HG03108 (cell line): Measurements from ENCODE around the gene IPCEF1.

ENCODE experiments used
- ATAC-seq: cut with Tn5 transposase; IDR thresholded peaks from one replicate; pipeline ENCODE4 v1.9.1; 2021; ENCODE audit warnings: moderate library complexity; ENCODE audit not compliant: unreplicated experiment

Gene IPCEF1

GRCh38 chr6:154297721-154298120, 58.9 kb downstream of the IPCEF1 start:
- no peak for ATAC-seq

- no peak for ATAC-seq
Observed at GRCh38 chr6:154297210-154297609, 59.4 kb downstream of the IPCEF1 start.

DNA sequence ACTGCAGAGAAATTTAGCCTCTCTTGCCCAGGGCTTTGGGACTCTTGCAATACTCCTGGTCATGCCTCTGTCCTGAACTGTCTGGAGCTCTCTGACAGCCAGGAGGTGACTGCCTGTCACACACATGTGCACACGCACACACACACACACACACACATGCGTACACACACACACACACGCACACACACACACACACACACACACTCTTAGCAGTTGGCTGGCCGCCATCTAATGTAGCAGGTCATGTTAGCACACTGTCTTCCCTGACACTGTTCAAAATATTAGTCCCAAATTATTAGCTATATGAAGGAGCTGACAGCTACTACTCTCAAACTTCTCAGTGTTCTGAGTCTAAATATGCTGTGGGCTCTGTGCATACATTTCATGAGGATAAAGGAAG, 60.9 kb downstream of the IPCEF1 start:
- ATAC-seq = no peak

DNA sequence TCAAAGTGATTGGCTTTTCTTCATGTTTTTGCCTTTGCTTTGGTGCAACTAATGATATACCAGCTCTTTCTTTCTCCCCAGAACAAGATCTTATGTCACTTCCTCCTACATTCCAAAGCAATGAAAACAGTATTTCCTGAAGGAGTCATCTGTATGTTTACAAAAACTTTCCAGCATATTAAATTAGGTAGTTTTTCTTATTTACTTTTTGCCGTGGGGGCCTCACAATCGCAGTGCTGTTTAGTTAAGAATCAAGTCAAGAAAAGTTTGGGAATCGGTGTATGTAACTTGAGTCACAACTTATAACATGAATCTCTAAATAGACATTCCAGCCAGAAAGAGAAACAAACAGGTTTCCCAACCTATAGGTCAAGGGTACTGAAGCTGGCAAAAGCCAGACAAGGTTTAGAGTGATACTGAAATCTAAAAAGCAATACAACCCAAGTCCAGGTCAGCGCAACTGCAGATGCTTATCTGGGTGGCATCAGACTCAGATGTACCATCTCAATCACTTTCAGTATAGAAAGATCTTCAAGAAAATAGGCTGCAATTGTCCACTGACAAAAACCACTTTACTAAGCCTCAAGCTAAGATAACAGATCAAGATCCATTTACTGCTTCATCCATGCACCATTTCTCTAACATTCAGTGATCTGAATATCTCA, 63.6 kb downstream of the IPCEF1 start:
- no peak for ATAC-seq

GRCh38 chr6:154292066-154292465, 64.5 kb downstream of the IPCEF1 start:
- ATAC-seq = no peak

DNA sequence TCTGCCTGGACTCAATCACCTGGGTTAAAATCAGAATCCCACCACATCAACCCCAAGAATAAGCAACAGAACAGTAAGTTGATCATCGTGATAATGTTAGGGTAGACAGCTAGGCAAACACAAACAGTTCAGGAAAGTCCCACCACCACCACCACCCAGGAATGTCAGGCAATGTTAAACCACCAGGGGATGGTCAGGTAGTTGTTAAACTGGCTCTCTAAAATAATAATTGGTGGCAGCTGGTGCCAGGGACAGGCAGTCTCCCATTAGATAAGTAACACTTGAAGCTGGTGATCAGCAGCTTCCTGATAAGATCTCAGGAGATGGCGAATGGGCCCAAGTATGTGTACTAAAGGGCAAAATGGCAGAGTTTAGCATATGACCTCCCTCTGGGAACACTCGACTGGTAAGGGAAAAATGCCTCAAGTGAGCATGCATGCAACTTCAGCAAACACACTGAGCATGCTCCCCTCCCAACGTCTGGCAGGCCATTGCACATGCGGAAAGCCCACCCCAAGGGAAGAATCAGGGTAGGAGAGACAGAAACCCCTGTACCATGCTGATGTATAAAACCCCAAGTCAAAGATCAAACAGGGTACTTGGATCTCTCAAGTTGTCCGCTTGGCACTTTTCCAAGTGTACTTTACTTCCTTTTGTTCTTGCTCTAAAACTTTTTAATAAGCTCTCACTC, 66.6 kb downstream of the IPCEF1 start:
- no peak for ATAC-seq

- no peak for ATAC-seq
Observed at GRCh38 chr6:154285826-154286225, 70.8 kb downstream of the IPCEF1 start.

DNA sequence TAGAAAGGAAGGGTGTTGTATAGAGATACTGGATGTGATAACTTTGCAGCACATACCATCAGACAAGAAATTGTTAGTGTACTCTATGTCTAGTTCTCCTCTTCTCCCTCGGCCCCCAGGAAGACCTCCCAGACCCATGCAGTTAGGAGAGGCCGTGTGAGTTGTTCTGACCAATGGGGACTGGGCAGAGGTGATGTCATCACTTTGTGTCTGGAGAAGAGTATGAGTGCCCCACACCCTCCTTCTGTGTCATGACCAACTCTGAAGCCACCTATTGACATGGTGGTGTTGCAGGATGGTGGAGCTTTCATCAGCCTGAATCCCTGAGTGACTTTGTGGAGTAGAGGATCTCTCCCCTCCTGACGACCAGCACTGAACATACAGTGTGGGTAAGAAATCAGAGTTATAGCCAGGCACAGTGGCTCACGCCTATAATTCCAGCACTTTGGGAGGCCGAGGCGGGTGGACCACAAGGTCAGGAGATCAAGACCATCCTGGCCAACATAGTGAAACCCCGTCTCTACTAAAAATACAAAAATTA, 72.2 kb downstream of the IPCEF1 start:
- no peak for ATAC-seq

DNA sequence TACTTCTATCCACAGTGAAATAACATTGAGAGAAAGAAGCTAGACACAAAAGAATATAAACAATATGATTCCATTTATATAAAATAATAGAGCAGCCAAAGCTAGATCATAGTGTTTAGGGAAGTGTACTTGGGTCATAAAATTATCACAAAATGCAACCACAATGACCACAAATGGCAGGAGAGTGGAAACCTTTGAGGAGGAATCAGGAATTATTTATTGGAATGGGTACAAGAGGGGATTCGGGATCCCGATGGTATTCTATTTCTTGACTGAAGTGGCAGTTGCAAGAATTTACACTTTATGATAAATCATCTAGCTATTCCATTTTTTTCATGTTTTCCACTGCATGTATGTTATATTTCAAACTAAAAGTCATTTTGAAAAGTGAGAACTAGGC, 76.1 kb downstream of the IPCEF1 start:
- ATAC-seq = no peak

DNA sequence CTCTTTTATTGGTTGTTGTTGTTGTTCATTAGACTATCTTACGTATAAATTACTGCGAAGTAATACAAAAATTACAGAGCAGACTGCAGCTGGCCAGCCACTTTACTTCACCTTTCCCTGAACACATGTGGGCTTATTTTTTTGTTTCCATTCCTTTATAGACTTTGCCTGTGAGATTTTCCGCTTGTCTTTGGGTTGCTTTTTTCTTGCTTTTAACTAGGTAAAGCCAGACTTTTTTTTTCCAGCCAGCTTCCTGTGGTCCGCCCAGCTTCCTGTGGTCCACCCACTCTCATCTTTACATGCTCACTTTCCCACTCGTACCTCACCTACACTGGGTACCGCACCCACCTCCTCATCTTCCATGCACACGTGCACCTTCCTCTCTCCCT, 79.0 kb downstream of the IPCEF1 start:
- no peak for ATAC-seq

- peak; percentile 67 for ATAC-seq
Observed at GRCh38 chr6:154276810-154277628, 79.6 kb downstream of the IPCEF1 start.

DNA sequence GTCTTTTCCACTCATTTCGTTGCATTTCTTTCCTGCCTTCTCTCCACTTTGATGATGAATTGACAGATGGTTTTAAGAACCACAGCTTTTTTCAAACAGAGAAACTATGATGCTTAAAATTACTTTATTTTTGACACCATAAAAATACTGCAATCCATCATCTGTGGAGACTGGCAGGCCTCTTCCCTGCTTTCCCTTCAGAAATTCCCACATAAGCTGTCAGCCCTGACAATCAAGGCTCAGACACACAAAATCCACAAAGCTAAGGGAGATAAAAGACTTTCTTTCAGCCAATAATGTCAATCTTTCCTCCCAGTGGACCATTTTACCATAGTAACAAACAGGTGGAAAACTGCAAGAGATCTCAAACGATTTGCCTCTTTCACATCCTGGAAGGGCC, 82.4 kb downstream of the IPCEF1 start:
- no peak for ATAC-seq

- ATAC-seq = no peak
Observed at GRCh38 chr6:154268486-154268885, 88.1 kb downstream of the IPCEF1 start.

DNA sequence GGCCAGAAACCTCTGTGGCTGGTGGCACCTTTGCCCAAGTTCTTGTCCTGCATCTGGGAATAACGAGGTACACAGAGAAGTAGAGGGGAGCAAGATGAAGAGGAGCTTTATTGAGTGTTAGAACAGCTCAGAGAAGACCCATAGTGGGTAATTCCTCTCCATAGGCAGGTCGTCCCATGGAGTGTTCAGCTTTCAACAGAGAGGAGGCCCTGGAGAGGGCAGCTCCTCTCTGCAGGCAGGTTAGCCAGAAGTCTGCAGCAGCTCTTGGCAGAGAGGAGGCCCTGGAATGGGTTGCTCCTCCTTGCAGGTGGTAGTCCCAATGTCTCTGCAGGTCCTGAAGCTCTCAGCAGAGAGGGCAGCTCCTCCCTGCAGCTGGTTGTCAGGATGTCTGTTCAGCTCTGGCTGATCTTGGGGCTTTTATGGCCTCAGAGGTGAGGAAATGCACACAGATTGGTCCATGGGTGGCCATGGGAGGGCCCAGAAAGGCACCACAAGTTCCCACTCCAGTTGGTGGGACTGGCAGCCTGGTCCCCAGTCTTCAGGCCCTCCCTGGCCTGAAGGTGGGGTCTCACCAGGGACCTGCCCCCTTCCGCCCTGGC, 89.0 kb downstream of the IPCEF1 start:
- no peak for ATAC-seq

- ATAC-seq = peak; percentile 49
Observed at GRCh38 chr6:154266560-154267099, 90.0 kb downstream of the IPCEF1 start.

DNA sequence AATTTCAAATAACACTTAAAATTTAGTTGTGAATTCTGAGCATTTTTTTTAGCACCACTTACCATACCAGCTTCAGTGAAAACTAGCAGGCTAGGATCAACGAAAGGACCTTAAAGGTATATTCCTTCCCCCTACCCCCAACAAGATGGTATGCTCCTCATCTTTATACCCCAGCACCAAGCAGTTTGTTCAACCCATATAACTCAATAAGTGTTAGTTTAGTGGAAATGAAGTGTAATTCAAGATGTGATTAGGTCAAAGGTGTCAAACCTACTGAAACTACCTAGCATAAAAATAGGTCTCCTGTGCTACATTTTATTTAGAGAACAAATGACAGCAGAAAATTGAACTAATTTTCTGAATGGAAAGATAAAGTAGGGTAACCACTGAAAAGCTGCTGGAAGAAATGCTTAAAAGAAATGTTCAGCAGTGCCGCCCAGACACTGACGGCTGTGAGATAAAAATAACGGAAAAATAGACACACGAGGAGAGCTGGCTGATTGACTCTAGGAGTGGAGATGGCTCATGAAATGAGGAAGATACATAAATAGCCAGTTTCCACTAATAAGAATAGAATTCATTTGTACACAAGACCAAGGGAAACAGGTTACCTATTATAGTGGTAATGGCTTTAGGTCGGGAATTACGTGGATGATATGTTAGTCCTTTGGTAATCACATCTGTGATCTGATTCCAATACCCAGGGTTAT, 94.8 kb downstream of the IPCEF1 start:
- peak; percentile 28 for ATAC-seq

DNA sequence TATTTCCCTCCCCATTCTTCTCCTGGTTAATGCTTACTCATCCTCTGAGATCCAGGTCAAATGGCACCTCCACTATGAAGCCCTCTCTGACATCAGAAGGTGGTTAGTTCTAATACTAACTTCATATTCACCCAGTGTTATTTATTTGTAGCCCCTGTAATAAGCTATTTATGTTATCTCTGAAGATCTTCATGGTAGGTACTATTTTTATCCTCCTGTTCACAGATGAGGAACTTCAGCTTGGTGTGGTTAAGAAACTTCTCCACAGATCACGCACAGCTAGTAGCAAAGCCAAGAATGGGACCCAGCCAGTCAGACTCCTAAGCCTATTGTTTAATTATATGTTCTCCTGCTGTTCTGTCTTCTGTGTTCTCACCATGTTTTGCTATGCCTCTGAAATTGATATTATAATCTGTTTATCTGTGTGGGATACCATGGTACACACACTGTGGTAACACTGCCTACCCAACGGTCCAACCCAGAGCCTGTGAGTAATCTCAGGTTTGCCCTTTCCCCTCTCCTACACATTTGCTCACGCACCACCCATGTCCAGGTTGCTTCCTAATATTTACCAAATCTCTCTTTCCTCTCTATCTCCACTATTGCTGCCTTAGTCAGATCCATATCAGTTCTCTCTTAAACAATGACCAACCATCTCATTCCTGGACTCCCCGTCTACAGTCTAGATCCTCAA, 98.4 kb downstream of the IPCEF1 start:
- peak; percentile 75 for ATAC-seq

DNA sequence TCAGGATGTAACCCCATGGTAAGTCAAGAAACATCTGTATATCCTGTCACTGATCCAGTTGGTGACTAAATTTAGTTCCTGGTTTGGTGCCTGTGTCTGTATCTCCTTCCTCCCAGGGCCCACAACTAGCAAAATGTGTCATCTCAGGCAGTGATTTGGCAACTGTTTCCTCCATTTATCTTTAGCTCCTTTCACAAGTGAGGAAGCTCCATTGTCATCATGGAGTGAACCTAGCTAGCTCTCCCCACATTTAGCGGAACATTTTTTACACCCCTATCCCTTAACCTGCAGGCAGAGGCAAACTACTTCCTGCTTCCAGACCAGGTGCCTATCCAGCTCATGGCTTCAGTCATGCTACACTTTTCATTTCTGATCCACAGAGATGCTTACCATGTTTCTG, 99.5 kb downstream of the IPCEF1 start:
- ATAC-seq = no peak

DNA sequence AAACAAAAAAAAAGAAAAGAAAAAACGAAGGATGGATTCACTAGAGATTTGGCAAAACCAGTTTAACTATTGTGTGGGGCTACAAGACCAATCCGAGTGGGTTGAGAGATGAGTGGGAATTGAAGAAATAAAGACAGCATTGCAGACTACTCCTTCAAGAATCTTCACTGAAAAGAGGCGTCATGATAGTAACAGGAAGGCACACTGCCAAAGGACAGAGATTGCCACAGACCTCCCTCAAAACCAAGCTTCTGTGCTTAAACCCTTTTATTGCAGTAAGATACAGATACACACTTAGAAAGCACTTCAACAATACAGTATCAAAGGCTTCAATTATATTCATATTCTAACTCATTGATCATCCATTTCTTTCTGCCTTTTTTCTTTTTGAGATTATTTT, 103.9 kb downstream of the IPCEF1 start:
- no peak for ATAC-seq

GRCh38 chr6:154251116-154251515, 105.5 kb downstream of the IPCEF1 start:
- no peak for ATAC-seq
